GM18507 (cell line): ENCODE results near the gene RPTOR.

Experiments used
- DNase-seq: peaks from one replicate; pipeline ENCODE4 v3.0.0; 2011; ENCODE audit warnings: low read depth; ENCODE audit not compliant: insufficient read length; ENCODE audit errors: extremely low spot score
- FAIRE-seq: peaks from 2 replicates; lab custom pipeline; 2011; peaks lifted over from hg19 to GRCh38; lab: Jason Lieb, UNC

The RPTOR gene

GRCh38 chr17:80652756-80653330 lies 108.2 kb downstream of the RPTOR start:
- DNase-seq (no peak), FAIRE-seq (no peak)

- no peak for FAIRE-seq
Measured at GRCh38 chr17:80653856-80654255, 109.2 kb downstream of the RPTOR start.

GRCh38 chr17:80655608-80656007 lies 111.0 kb downstream of the RPTOR start:
- no peak for FAIRE-seq
- no peak for DNase-seq

More at GRCh38 chr17:80653856-80654255, 109.2 kb downstream of the RPTOR start:
- DNase-seq = no peak

- FAIRE-seq = peak; percentile 29
- DNase-seq = no peak
Measured at GRCh38 chr17:80656590-80656989, 112.0 kb downstream of the RPTOR start.

DNA sequence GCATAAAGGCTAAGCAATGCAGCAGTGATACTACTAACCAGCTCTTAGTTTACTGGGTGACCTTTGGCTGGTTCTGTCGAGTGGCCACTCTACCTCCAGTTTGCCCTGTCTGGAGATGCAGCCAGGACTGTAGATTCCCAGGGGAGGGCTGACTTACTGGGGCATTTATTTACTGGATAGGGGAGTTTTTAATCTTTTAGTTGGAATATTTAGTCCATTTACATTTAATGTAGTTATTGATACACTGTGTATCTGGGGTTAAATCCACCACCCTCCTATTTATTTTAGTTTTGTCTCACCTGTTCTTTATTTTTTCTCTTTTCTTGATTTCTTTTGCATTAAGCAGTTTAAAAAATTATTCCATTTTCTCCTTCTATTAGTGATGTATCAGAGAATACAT lies 112.9 kb downstream of the RPTOR start:
- no peak for FAIRE-seq
- DNase-seq = no peak

DNA sequence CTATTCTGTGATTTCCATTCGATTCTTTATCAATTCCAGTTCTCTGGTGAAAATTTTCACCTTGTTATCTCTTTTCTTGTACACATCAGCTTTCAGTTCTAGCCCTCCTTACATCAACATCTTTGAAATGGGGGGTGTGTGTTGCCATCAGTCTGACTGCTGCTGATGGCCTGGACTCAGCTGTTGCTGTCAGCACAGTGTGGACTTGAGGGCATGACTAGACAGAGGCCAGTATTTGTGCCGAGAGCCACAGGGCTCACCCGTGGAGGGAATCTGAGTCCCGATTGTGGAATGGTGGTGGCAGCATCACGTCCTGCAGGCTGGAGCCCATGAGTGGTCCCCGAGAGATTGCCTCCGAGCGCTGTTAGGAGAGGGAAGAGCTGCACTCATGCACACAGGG lies 114.2 kb downstream of the RPTOR start:
- no peak for FAIRE-seq
- no peak for DNase-seq

GRCh38 chr17:80659651-80660050 lies 115.0 kb downstream of the RPTOR start:
- DNase-seq (no peak), FAIRE-seq (no peak)

DNA sequence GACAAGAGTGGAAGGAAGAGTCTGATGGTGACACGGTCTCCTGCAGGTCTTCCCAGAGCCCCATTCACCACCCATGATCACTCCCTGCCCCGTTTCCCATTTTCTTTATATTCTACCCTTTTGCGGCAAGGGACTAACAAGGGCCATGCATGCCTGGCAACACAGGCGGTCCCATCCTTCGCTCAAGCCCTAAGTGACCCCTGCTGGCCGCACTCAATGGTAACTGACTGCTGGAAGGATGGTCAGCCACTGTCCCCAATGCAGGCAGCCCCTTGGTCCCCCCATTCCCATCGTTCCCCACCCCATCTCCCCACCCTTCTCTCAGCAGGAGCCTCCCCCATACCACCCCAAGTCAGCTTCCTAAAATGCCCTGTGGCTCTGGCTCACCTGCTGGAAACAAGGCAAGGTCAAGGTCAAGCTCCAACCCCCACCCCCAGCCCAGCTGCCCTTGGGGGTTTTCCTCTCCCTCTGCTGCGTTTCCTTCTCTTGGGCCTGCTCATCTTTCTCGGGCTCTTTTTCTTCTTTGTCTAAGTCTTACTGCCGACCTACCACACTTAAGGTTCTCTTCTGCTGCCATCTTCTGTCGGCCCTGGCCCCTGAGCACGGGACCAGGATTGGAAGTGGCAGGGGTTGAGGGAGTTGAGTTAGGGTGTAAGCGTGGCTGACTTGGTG lies 116.0 kb downstream of the RPTOR start:
- FAIRE-seq = no peak
- DNase-seq = no peak

GRCh38 chr17:80662557-80662956 lies 117.9 kb downstream of the RPTOR start:
- DNase-seq (no peak), FAIRE-seq (no peak)

GRCh38 chr17:80663781-80664206 lies 119.2 kb downstream of the RPTOR start:
- FAIRE-seq = no peak

GRCh38 chr17:80664217-80664790 lies 119.7 kb downstream of the RPTOR start:
- no peak for DNase-seq
- no peak for FAIRE-seq

More at GRCh38 chr17:80663781-80664206, 119.2 kb downstream of the RPTOR start:
- no peak for DNase-seq

DNA sequence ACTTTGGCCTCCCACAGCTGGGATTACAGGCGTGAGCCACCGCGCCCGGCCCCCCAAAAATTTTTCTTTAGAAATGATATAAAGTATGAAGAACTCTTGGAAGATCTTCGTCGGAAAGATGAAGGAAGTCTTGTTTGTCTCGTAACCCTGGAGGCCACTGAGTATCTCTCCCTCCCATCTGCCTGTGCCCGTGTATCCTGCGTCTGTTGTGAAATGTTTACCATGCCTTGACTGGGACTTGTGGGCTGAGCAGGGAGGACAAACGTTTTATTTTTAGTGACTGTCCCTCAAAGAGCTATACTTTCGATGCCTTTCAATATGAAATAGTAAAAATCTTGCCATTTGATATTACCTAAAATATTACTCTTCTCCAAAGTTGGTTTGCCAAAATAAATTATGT lies 121.2 kb downstream of the RPTOR start:
- FAIRE-seq (no peak), DNase-seq (no peak)

DNA sequence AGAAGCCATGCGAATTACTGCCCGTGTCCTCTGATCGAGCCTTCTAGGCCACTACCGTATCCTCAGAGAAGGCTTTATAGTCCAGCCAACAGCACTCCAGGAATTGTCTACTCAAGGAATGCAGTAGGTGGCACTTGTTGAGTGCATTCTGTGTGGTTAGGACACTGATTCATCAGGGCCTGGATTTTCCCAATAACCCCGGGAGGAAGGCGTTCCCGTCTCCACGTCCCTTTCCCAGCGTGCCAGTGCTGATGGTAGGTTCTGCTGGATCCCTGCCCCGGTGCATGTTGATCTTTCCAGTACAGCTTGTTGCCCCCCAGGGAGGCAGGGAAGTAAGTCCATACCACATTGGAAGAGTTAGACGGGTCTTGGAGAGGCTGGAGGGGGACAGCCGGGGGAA lies 122.2 kb downstream of the RPTOR start:
- DNase-seq (no peak), FAIRE-seq (no peak)

DNA sequence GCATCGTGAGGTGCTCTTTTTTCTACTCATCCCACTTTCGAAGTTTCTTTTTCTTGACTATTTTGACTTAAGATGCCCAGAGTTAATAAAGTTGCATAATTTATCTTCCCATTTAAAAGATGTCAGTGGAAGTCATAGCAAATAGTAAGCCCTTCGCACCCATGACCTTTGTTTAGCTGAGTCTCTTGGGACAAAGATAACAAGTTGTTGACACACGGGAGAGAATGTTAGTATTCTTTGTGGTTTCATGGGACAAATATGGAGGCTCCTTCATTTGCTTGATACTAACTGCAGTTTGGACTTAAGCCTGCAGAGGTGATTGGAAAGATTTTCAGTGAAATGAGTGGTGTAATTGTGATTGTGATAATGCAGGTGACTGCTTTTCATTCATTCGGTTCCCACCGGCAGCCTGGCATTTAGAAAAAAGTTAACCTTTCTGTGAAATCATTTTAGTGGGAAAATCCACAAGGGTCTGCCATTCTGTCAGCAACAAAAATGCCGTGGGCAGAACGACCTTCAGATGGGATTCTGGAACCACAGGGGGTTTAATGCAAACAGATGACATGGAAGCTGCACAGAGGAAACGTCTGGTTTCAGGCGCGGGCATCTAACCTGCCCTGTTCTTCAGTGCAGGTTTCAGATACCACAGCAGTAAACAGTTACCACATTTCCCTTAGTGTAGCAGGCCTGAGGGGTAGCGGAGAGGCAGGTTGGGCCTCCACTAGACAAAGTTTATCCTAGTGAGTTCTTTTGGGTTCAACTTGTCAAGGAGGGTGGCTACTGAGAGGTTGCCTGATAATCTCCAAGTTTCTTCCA lies 123.0 kb downstream of the RPTOR start:
- no peak for FAIRE-seq

DNA sequence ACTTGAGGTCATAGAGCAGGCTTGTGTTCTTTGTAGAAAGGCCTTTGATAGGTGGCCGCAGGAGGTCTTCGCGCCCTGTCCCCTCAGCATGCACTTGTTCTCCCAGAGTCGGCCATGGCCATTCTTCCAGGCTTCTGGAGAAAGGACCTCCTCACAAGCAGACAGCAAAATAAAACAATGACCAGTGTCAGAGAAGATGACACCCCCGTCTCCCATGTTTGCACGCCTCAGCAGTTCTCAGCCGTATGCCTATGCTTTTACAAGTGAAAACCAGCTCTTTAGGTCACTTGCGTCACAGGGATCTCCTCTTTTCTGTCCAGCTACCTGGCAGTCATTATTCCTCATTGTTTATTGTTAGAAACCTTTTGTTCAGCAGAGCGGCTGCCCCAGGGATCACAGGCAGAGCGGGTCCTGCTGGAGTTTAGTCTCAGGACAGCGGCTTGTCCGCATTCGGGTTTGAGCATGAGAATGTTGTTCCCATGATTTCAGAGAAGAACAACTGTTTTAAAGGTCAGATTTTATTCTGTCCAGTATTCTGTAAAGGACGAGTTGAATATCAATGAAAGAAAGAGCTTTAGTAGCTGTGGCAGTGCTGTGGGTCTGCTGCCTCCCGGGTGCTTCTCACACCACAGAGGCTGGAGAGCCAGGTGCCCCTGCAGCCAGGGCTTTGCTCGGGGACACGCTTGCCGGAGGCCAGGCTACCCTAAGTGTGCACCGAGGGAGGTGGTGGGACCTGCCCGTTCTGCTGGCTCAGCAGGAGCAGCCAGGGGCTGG lies 123.9 kb downstream of the RPTOR start:
- FAIRE-seq = no peak
- no peak for DNase-seq

More for the DNA sequence above, 123.0 kb downstream of the RPTOR start:
- no peak for DNase-seq

- DNase-seq = no peak
- FAIRE-seq = no peak
Measured at GRCh38 chr17:80671039-80671824, 126.6 kb downstream of the RPTOR start.

- DNase-seq = no peak
- FAIRE-seq = no peak
Measured at GRCh38 chr17:80671825-80672110, 127.1 kb downstream of the RPTOR start.

- no peak for FAIRE-seq
Measured at GRCh38 chr17:80673152-80673920, 128.7 kb downstream of the RPTOR start.

More at GRCh38 chr17:80673152-80673920, 128.7 kb downstream of the RPTOR start:
- no peak for DNase-seq
